WTC11 (cell line): Measurements from ENCODE around the gene PDE1A. TPM values are rescaled to one million over a fixed set of nuclear protein-coding genes. Genes with fewer than 3 reads are reported as not detected.

ENCODE experiments used
- ATAC-seq: fragments of 200-7000 bp; cut with Tn5 transposase; 2 replicates; pipeline ENCODE4 v1.10.0; 2021; ENCODE audit warnings: mild to moderate bottlenecking, moderate library complexity
- CTCF ChIA-PET: fragments of 300-600 bp; sonication (Branson Sonifier 250); formaldehyde crosslinking; loops from one replicate; lab custom pipeline; 2021; ENCODE audit warnings: antibody characterized with exemption; lab: Charles Lee
- POLR2A ChIA-PET: fragments of 350-600 bp; sonication (Branson Sonifier 250); formaldehyde crosslinking; loops from one replicate; lab custom pipeline; 2021; ENCODE audit warnings: antibody characterized with exemption; lab: Charles Lee
- DNase-seq: peaks from one replicate; pipeline ENCODE4 v3.0.0; 2021; ENCODE audit warnings: low spot score
- H3K27ac Mint-ChIP-seq: 2 replicates; pipeline ENCODE4 v1.8.0; 2021; ENCODE audit warnings: mixed read lengths
- H3K27me3 Mint-ChIP-seq: 2 replicates; pipeline ENCODE4 v1.8.0; 2021; ENCODE audit warnings: low read depth, mild to moderate bottlenecking, moderate library complexity, mixed read lengths
- H3K36me3 Mint-ChIP-seq: 2 replicates; pipeline ENCODE4 v1.8.0; 2021; ENCODE audit warnings: mixed read lengths
- H3K4me1 Mint-ChIP-seq: 2 replicates; pipeline ENCODE4 v1.8.0; 2022; ENCODE audit warnings: mixed read lengths
- H3K4me3 Mint-ChIP-seq: 2 replicates; pipeline ENCODE4 v1.8.0; 2021; ENCODE audit warnings: mild to moderate bottlenecking, moderate library complexity, mixed read lengths
- H3K9me3 Mint-ChIP-seq: 2 replicates; pipeline ENCODE4 v1.8.0; 2021; ENCODE audit warnings: mixed read lengths
- ESRRA ChIP-seq: sonication (generic); formaldehyde crosslinking; IDR thresholded peaks from 2 replicates; pipeline ENCODE4 v1.8.1; 2022; ENCODE audit warnings: mild to moderate bottlenecking, missing genetic modification reagents, borderline replicate concordance
- GRHL2 ChIP-seq: fragments of 250-450 bp; sonication (Bioruptor Pico); IDR thresholded peaks from 2 replicates; pipeline ENCODE4 v1.8.0; 2022; ENCODE audit warnings: mild to moderate bottlenecking, moderate library complexity; ENCODE audit not compliant: insufficient replicate concordance, severe bottlenecking
- GTF2I ChIP-seq: fragments of 250-450 bp; sonication (Bioruptor Pico); conservative IDR thresholded peaks from 2 replicates; pipeline ENCODE4 v1.4.0; 2021; ENCODE audit warnings: mild to moderate bottlenecking
- MYBL2 ChIP-seq: sonication (generic); formaldehyde crosslinking; IDR thresholded peaks from 2 replicates; pipeline ENCODE4 v1.8.1; 2023; ENCODE audit warnings: mild to moderate bottlenecking, moderate library complexity, missing genetic modification reagents
- NFYB ChIP-seq: sonication (generic); formaldehyde crosslinking; conservative IDR thresholded peaks from 2 replicates; pipeline ENCODE4 v1.8.0; 2022; ENCODE audit warnings: low read depth, missing genetic modification reagents
- NR2C2 ChIP-seq: sonication (generic); formaldehyde crosslinking; IDR thresholded peaks from 2 replicates; pipeline ENCODE4 v1.8.0; 2022; ENCODE audit warnings: mild to moderate bottlenecking, missing genetic modification reagents
- OVOL2 ChIP-seq: fragments of 250-450 bp; sonication (Bioruptor Pico); IDR thresholded peaks from 2 replicates; pipeline ENCODE4 v1.9.0; 2021; ENCODE audit warnings: mild to moderate bottlenecking, borderline replicate concordance
- SMAD3 ChIP-seq: sonication (generic); formaldehyde crosslinking; IDR thresholded peaks from 2 replicates; pipeline ENCODE4 v1.8.0; 2022; ENCODE audit warnings: missing genetic modification reagents, mild to moderate bottlenecking, borderline replicate concordance
- SP1 ChIP-seq: sonication (generic); formaldehyde crosslinking; conservative IDR thresholded peaks from 2 replicates; pipeline ENCODE4 v1.8.1; 2022; ENCODE audit warnings: missing genetic modification reagents
- TCF7 ChIP-seq: sonication (generic); formaldehyde crosslinking; IDR thresholded peaks from 2 replicates; pipeline ENCODE4 v1.8.0; 2022; ENCODE audit warnings: mild to moderate bottlenecking, low read depth, missing genetic modification reagents, moderate library complexity
- TP53 ChIP-seq: sonication (generic); formaldehyde crosslinking; IDR thresholded peaks from 2 replicates; pipeline ENCODE4 v1.8.1; 2023; ENCODE audit warnings: mild to moderate bottlenecking, missing genetic modification reagents
- ZNF121 ChIP-seq: sonication (generic); formaldehyde crosslinking; IDR thresholded peaks from 2 replicates; pipeline ENCODE4 v1.8.0; 2023; ENCODE audit warnings: missing genetic modification reagents
- ZNF138 ChIP-seq: sonication (generic); formaldehyde crosslinking; conservative IDR thresholded peaks from 2 replicates; pipeline ENCODE4 v1.8.1; 2022; ENCODE audit warnings: mild to moderate bottlenecking, moderate library complexity, missing genetic modification reagents
- ZNF219 ChIP-seq: sonication (generic); formaldehyde crosslinking; IDR thresholded peaks from 2 replicates; pipeline ENCODE4 v1.8.0; 2023; ENCODE audit warnings: missing genetic modification reagents, mild to moderate bottlenecking, borderline replicate concordance
- ZNF232 ChIP-seq: sonication (generic); formaldehyde crosslinking; IDR thresholded peaks from 2 replicates; pipeline ENCODE4 v1.8.0; 2022; ENCODE audit warnings: mild to moderate bottlenecking, missing genetic modification reagents
- ZNF416 ChIP-seq: fragments of 250-450 bp; sonication (Bioruptor Pico); IDR thresholded peaks from 2 replicates; pipeline ENCODE4 v1.9.0; 2021; ENCODE audit warnings: mild to moderate bottlenecking, inconsistent platforms
- ZNF423 ChIP-seq: fragments of 250-450 bp; sonication (Bioruptor Pico); IDR thresholded peaks from 2 replicates; pipeline ENCODE4 v2.1.2; 2022; ENCODE audit warnings: mild to moderate bottlenecking, moderate library complexity
- total RNA-seq: library from RNA; stranded (reverse); gene quantifications from 3 replicates; pipeline ENCODE4 v1.2.3, GENCODE V29; 2021
- TF ChIP-seq, protein P1 (sequence below): sonication (generic); formaldehyde crosslinking; IDR thresholded peaks from 2 replicates; pipeline ENCODE4 v1.8.0; 2022; ENCODE audit warnings: missing genetic modification reagents
- TF ChIP-seq, protein P2 (sequence below): sonication (generic); formaldehyde crosslinking; IDR thresholded peaks from 2 replicates; pipeline ENCODE4 v1.8.1; 2023; ENCODE audit warnings: mild to moderate bottlenecking, missing genetic modification reagents, moderate library complexity
- TF ChIP-seq, protein P3 (sequence below): sonication (generic); formaldehyde crosslinking; conservative IDR thresholded peaks from 2 replicates; pipeline ENCODE4 v1.8.1; 2023; ENCODE audit warnings: mild to moderate bottlenecking, low read depth, missing genetic modification reagents, moderate library complexity
- TF ChIP-seq, protein P4 (sequence below): sonication (generic); formaldehyde crosslinking; IDR thresholded peaks from 2 replicates; pipeline ENCODE4 v1.8.1; 2022; ENCODE audit warnings: low read depth, mild to moderate bottlenecking, moderate library complexity, missing genetic modification reagents, borderline replicate concordance
- TF ChIP-seq, protein P5 (sequence below): sonication (generic); formaldehyde crosslinking; IDR thresholded peaks from 2 replicates; pipeline ENCODE4 v1.8.1; 2022; ENCODE audit warnings: mild to moderate bottlenecking, missing genetic modification reagents, moderate library complexity, borderline replicate concordance
- TF ChIP-seq, protein P6 (sequence below): sonication (generic); formaldehyde crosslinking; IDR thresholded peaks from 2 replicates; pipeline ENCODE4 v1.8.1; 2022; ENCODE audit warnings: missing genetic modification reagents, borderline replicate concordance
- TF ChIP-seq, protein P7 (sequence below): fragments of 250-450 bp; sonication (Bioruptor Pico); IDR thresholded peaks from 2 replicates; pipeline ENCODE4 v1.9.0; 2021; ENCODE audit warnings: moderate library complexity, mild to moderate bottlenecking, inconsistent platforms, borderline replicate concordance

PDE1A gene
- total RNA-seq, 1 experiment from 2014 or later, result not detected

DNA sequence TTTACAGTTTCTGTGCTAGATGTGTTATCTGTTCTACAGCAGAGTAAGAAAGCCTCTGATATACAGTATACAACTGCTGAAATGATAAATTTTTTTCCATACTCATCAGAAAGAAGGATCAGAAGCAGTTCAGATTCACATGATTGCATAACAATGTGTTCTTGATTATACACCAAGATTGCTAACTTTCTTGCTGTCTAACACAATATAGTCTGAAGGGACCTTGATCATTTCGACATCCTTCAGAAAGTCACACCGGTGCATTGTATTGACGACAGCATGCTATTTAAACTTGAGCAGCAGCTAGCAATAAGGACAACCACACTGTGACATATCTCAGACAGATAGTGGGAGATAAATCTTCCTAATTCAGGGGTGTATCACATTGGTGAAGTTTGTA lies 127.2 kb downstream of the PDE1A start (continued):
- no peak for TF ChIP-seq ZNF232
- TF ChIP-seq, protein P1, sequence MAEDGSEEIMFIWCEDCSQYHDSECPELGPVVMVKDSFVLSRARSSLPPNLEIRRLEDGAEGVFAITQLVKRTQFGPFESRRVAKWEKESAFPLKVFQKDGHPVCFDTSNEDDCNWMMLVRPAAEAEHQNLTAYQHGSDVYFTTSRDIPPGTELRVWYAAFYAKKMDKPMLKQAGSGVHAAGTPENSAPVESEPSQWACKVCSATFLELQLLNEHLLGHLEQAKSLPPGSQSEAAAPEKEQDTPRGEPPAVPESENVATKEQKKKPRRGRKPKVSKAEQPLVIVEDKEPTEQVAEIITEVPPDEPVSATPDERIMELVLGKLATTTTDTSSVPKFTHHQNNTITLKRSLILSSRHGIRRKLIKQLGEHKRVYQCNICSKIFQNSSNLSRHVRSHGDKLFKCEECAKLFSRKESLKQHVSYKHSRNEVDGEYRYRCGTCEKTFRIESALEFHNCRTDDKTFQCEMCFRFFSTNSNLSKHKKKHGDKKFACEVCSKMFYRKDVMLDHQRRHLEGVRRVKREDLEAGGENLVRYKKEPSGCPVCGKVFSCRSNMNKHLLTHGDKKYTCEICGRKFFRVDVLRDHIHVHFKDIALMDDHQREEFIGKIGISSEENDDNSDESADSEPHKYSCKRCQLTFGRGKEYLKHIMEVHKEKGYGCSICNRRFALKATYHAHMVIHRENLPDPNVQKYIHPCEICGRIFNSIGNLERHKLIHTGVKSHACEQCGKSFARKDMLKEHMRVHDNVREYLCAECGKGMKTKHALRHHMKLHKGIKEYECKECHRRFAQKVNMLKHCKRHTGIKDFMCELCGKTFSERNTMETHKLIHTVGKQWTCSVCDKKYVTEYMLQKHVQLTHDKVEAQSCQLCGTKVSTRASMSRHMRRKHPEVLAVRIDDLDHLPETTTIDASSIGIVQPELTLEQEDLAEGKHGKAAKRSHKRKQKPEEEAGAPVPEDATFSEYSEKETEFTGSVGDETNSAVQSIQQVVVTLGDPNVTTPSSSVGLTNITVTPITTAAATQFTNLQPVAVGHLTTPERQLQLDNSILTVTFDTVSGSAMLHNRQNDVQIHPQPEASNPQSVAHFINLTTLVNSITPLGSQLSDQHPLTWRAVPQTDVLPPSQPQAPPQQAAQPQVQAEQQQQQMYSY (CRISPR knock-in tag), result no peak
- TF ChIP-seq NFYB, result no peak
- TF ChIP-seq ZNF423 (CRISPR knock-in tag), result no peak
- TF ChIP-seq ZNF219 (CRISPR knock-in tag), result no peak
- TF ChIP-seq ZNF121 (CRISPR knock-in tag), result no peak
- no peak for TF ChIP-seq OVOL2 (CRISPR knock-in tag)
- TF ChIP-seq SMAD3, result no peak
- TF ChIP-seq SP1, result no peak
- no peak for TF ChIP-seq ESRRA

DNA sequence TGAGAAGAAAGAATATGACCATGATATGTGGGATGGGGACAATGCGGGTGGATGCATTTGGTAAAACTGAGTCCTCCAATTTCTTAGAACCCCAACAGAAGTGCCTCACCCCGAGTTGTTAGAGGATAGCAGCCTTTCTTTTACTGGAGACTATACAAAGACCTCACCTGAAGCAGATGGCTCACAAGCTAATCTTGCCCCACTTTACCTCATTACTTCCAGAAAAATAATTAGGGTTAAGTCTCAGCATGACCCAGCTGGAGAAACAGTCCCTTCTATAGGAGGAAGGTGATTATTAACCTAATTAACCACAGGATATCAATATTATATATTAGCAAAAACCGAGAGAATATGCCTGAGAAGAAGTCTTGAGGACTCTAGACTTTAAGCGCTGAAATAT lies 128.4 kb downstream of the PDE1A start:
- no peak overlapping the region for H3K4me3 Mint-ChIP-seq
- CTCF ChIA-PET, result interaction anchor here (1.0 kb wide), 2 partner anchors 57 to 351 kb away, joined by 3 read pairs; no protein-coding TSS in a partner anchor
- no peaks in the 10 kb centered on the region for H3K9me3 Mint-ChIP-seq
- no peaks in the 10 kb centered on the region for H3K36me3 Mint-ChIP-seq
- DNase-seq (no peak), ATAC-seq (no peak)
- TF ChIP-seq, protein P2, sequence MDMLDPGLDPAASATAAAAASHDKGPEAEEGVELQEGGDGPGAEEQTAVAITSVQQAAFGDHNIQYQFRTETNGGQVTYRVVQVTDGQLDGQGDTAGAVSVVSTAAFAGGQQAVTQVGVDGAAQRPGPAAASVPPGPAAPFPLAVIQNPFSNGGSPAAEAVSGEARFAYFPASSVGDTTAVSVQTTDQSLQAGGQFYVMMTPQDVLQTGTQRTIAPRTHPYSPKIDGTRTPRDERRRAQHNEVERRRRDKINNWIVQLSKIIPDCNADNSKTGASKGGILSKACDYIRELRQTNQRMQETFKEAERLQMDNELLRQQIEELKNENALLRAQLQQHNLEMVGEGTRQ, result no peak
- TF ChIP-seq TP53 (CRISPR knock-in tag) (no peak), TCF7 (CRISPR knock-in tag) (no peak)
- H3K27me3 Mint-ChIP-seq, result no peaks in the 10 kb centered on the region
- H3K4me1 Mint-ChIP-seq, result no peaks in the 10 kb centered on the region
- POLR2A ChIA-PET, result no interaction called here
- no peak overlapping the region for H3K27ac Mint-ChIP-seq

DNA sequence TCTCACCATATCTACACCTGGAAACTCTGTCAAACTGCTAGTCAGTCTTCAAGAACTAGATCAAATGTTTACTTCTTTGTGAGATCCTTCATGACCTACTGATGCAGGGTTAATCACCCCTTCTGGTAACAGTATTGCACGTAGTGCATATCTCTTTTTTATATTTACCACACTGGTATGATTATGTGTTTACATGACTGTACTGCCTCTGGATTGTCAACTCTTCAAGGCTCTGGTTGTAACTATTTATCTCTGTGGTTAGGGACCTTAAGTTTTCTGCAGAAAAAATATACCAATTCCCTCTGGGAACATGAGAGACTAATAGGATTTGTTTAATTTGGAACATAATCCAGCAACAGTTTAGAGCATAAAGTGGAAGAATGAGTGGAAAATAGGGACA lies 135.5 kb downstream of the PDE1A start:
- Mint-ChIP-seq H3K9me3 (no peaks in the 10 kb centered on the region), H3K27ac (no peak overlapping the region), H3K27me3 (no peaks in the 10 kb centered on the region), H3K4me3 (no peak overlapping the region), H3K36me3 (no peaks in the 10 kb centered on the region), H3K4me1 (0 out of 2 replicates have a peak, but pooled peaks cover 3% of the 10 kb centered on the region)
- ATAC-seq (no peak), DNase-seq (no peak)
- ChIA-PET POLR2A (no interaction called here), CTCF (no interaction called here)
- no peak for TF ChIP-seq NR2C2
- no peak for TF ChIP-seq ZNF138 (CRISPR knock-in tag)
- TF ChIP-seq, protein P3, sequence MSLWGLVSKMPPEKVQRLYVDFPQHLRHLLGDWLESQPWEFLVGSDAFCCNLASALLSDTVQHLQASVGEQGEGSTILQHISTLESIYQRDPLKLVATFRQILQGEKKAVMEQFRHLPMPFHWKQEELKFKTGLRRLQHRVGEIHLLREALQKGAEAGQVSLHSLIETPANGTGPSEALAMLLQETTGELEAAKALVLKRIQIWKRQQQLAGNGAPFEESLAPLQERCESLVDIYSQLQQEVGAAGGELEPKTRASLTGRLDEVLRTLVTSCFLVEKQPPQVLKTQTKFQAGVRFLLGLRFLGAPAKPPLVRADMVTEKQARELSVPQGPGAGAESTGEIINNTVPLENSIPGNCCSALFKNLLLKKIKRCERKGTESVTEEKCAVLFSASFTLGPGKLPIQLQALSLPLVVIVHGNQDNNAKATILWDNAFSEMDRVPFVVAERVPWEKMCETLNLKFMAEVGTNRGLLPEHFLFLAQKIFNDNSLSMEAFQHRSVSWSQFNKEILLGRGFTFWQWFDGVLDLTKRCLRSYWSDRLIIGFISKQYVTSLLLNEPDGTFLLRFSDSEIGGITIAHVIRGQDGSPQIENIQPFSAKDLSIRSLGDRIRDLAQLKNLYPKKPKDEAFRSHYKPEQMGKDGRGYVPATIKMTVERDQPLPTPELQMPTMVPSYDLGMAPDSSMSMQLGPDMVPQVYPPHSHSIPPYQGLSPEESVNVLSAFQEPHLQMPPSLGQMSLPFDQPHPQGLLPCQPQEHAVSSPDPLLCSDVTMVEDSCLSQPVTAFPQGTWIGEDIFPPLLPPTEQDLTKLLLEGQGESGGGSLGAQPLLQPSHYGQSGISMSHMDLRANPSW, result no peak
- TF ChIP-seq GRHL2, result no peak
- TF ChIP-seq, protein P4, sequence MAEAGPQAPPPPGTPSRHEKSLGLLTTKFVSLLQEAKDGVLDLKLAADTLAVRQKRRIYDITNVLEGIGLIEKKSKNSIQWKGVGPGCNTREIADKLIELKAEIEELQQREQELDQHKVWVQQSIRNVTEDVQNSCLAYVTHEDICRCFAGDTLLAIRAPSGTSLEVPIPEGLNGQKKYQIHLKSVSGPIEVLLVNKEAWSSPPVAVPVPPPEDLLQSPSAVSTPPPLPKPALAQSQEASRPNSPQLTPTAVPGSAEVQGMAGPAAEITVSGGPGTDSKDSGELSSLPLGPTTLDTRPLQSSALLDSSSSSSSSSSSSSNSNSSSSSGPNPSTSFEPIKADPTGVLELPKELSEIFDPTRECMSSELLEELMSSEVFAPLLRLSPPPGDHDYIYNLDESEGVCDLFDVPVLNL (CRISPR knock-in tag), result no peak
- no peak for TF ChIP-seq TP53 (CRISPR knock-in tag)
- no peak for TF ChIP-seq GTF2I
- TF ChIP-seq ZNF416, result no peak
- no peak for TF ChIP-seq ESRRA
- TF ChIP-seq, protein P5, sequence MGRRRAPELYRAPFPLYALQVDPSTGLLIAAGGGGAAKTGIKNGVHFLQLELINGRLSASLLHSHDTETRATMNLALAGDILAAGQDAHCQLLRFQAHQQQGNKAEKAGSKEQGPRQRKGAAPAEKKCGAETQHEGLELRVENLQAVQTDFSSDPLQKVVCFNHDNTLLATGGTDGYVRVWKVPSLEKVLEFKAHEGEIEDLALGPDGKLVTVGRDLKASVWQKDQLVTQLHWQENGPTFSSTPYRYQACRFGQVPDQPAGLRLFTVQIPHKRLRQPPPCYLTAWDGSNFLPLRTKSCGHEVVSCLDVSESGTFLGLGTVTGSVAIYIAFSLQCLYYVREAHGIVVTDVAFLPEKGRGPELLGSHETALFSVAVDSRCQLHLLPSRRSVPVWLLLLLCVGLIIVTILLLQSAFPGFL (CRISPR knock-in tag), result no peak
- TF ChIP-seq, protein P6, sequence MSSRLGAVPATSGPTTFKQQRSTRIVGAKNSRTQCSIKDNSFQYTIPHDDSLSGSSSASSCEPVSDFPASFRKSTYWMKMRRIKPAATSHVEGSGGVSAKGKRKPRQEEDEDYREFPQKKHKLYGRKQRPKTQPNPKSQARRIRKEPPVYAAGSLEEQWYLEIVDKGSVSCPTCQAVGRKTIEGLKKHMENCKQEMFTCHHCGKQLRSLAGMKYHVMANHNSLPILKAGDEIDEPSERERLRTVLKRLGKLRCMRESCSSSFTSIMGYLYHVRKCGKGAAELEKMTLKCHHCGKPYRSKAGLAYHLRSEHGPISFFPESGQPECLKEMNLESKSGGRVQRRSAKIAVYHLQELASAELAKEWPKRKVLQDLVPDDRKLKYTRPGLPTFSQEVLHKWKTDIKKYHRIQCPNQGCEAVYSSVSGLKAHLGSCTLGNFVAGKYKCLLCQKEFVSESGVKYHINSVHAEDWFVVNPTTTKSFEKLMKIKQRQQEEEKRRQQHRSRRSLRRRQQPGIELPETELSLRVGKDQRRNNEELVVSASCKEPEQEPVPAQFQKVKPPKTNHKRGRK, result no peak
- TF ChIP-seq, protein P7, sequence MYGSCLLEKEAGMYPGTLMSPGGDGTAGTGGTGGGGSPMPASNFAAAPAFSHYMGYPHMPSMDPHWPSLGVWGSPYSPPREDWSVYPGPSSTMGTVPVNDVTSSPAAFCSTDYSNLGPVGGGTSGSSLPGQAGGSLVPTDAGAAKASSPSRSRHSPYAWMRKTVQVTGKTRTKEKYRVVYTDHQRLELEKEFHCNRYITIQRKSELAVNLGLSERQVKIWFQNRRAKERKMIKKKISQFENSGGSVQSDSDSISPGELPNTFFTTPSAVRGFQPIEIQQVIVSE (CRISPR knock-in tag), result no peak
- no peak for TF ChIP-seq MYBL2 (CRISPR knock-in tag)
